HepG2 (cell line): ENCODE measurements around the gene THADA. TPM values are rescaled to one million over a fixed set of nuclear protein-coding genes. Genes with fewer than 3 reads are reported as not detected.
A peak's percentile ranks its signal among the peaks of the same experiment; 100 is the strongest.

Source experiments
- ATAD3A ChIP-seq: sonication (generic); formaldehyde crosslinking; IDR thresholded peaks from 2 replicates; pipeline ENCODE4 v1.4.0; 2020; ENCODE audit warnings: missing genetic modification reagents
- FOXC1 ChIP-seq: sonication (generic); formaldehyde crosslinking; IDR thresholded peaks from 2 replicates; pipeline ENCODE4 v1.8.0; 2022; ENCODE audit warnings: mild to moderate bottlenecking, missing genetic modification reagents, borderline replicate concordance
- HNRNPK ChIP-seq: fragments of 200-400 bp; formaldehyde crosslinking; IDR thresholded peaks from 2 replicates; pipeline ENCODE4 v1.6.1; 2018; ENCODE audit warnings: low read length, low read depth, moderate library complexity, mild to moderate bottlenecking; ENCODE audit not compliant: poor library complexity, severe bottlenecking
- IKZF4 ChIP-seq: sonication (generic); formaldehyde crosslinking; IDR thresholded peaks from 2 replicates; pipeline ENCODE4 v1.5.1; 2020; ENCODE audit warnings: borderline replicate concordance, mild to moderate bottlenecking, low read depth, missing genetic modification reagents; ENCODE audit errors: not compliant biosample characterization
- NR2C2 ChIP-seq: sonication (generic); formaldehyde crosslinking; IDR thresholded peaks from 2 replicates; pipeline ENCODE4 v1.4.0; 2020; ENCODE audit warnings: missing genetic modification reagents, mild to moderate bottlenecking, moderate library complexity, borderline replicate concordance
- NR2F2 ChIP-seq: IDR thresholded peaks from 2 replicates; pipeline ENCODE4 v1.6.1; 2012; ENCODE audit warnings: low read depth, inconsistent platforms, borderline replicate concordance
- PRMT3 ChIP-seq: sonication (generic); formaldehyde crosslinking; IDR thresholded peaks from 2 replicates; pipeline ENCODE4 v1.8.1; 2022; ENCODE audit warnings: low read depth, mild to moderate bottlenecking, moderate library complexity, missing genetic modification reagents, borderline replicate concordance
- RAD21 ChIP-seq: fragments of 450-650 bp; formaldehyde crosslinking; IDR thresholded peaks from 2 replicates; pipeline ENCODE4 v1.5.0; 2020; ENCODE audit warnings: mild to moderate bottlenecking
- SOX6 ChIP-seq, 2 experiments: fragments of 450-650 bp in 1 of 2; sonication (generic) in 1 of 2; formaldehyde crosslinking in 1 of 2; IDR thresholded peaks; 2 replicates each; pipeline versions ENCODE4 v1.4.0 to v1.6.1; 2017 to 2020; ENCODE audit warnings: antibody characterized with exemption in 1 of 2, mild to moderate bottlenecking in 1 of 2, missing genetic modification reagents in 1 of 2
- YEATS2 ChIP-seq: sonication (generic); formaldehyde crosslinking; IDR thresholded peaks from 2 replicates; pipeline ENCODE4 v1.4.0; 2020; ENCODE audit warnings: missing genetic modification reagents, borderline replicate concordance
- ZEB1 ChIP-seq: IDR thresholded peaks from 2 replicates; pipeline ENCODE4 v1.6.1; 2012; ENCODE audit warnings: mild to moderate bottlenecking, low read depth, inconsistent platforms; ENCODE audit not compliant: insufficient replicate concordance
- ZNF530 ChIP-seq: sonication (generic); formaldehyde crosslinking; IDR thresholded peaks from 2 replicates; pipeline ENCODE4 v1.5.0; 2020; ENCODE audit warnings: low read depth, mild to moderate bottlenecking, missing genetic modification reagents
- ZNF577 ChIP-seq: sonication (generic); formaldehyde crosslinking; IDR thresholded peaks from 2 replicates; pipeline ENCODE4 v1.4.0; 2020; ENCODE audit warnings: mild to moderate bottlenecking, low read depth, missing genetic modification reagents, borderline replicate concordance
- ZNF782 ChIP-seq: sonication (generic); formaldehyde crosslinking; IDR thresholded peaks from 2 replicates; pipeline ENCODE4 v1.4.0; 2020; ENCODE audit warnings: missing genetic modification reagents, mild to moderate bottlenecking, borderline replicate concordance
- ZSCAN21 ChIP-seq: sonication (generic); formaldehyde crosslinking; IDR thresholded peaks from 2 replicates; pipeline ENCODE4 v1.8.0; 2022; ENCODE audit warnings: mild to moderate bottlenecking, missing genetic modification reagents, moderate library complexity, borderline replicate concordance
- polyA plus RNA-seq, 8 experiments: library from polyadenylated mRNA; depleted of rRNA in 3 of 8; stranded (reverse) in 7 of 8; unstranded in 1 of 8; fragments of >200 nt; fragmentation: Illumina TruSeq in 4 of 8; extraction: Trizol in 4 of 8; gene quantifications; 2 replicates each; pipeline versions ENCODE4 v1.2.1 to v1.2.3, GENCODE V29; 2011 to 2016; ENCODE audit warnings: low read depth in 4 of 8, missing spikeins in 1 of 8, mixed read lengths in 1 of 8; ENCODE audit not compliant: insufficient read depth in 1 of 8
- total RNA-seq, 5 experiments: library from RNA; depleted of rRNA; stranded (reverse); fragments of >200 nt; fragmentation: Illumina TruSeq; extraction: Trizol; gene quantifications; 2 replicates each; pipeline ENCODE4 v1.2.3, GENCODE V29; 2016; ENCODE audit warnings: low read depth in 1 of 5
- TF ChIP-seq, protein P1 (sequence below): sonication (generic); formaldehyde crosslinking; IDR thresholded peaks from 2 replicates; pipeline ENCODE4 v1.9.0; 2021; ENCODE audit warnings: missing genetic modification reagents, borderline replicate concordance
- TF ChIP-seq, protein P2 (sequence below): sonication (generic); formaldehyde crosslinking; IDR thresholded peaks from 2 replicates; pipeline ENCODE4 v1.4.0; 2020; ENCODE audit warnings: missing genetic modification reagents, borderline replicate concordance
- TF ChIP-seq, protein P3 (sequence below): IDR thresholded peaks from 2 replicates; pipeline ENCODE4 v1.6.1; 2016

Gene THADA
- total and polyA plus RNA-seq, 2 of the 13 experiments (the other 11 are each of a cell fraction or from before 2014, with no cell fraction given) = 12.7 to 21.7 TPM

- no peak for TF ChIP-seq IKZF4 (CRISPR knock-in tag)
- TF ChIP-seq, protein P1, sequence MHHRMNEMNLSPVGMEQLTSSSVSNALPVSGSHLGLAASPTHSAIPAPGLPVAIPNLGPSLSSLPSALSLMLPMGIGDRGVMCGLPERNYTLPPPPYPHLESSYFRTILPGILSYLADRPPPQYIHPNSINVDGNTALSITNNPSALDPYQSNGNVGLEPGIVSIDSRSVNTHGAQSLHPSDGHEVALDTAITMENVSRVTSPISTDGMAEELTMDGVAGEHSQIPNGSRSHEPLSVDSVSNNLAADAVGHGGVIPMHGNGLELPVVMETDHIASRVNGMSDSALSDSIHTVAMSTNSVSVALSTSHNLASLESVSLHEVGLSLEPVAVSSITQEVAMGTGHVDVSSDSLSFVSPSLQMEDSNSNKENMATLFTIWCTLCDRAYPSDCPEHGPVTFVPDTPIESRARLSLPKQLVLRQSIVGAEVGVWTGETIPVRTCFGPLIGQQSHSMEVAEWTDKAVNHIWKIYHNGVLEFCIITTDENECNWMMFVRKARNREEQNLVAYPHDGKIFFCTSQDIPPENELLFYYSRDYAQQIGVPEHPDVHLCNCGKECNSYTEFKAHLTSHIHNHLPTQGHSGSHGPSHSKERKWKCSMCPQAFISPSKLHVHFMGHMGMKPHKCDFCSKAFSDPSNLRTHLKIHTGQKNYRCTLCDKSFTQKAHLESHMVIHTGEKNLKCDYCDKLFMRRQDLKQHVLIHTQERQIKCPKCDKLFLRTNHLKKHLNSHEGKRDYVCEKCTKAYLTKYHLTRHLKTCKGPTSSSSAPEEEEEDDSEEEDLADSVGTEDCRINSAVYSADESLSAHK (CRISPR knock-in tag) = no peak
- no peak for TF ChIP-seq HNRNPK
- TF ChIP-seq NR2F2 = peak; percentile 62; the same call in 1 of the 2 replicates
- TF ChIP-seq, protein P2, sequence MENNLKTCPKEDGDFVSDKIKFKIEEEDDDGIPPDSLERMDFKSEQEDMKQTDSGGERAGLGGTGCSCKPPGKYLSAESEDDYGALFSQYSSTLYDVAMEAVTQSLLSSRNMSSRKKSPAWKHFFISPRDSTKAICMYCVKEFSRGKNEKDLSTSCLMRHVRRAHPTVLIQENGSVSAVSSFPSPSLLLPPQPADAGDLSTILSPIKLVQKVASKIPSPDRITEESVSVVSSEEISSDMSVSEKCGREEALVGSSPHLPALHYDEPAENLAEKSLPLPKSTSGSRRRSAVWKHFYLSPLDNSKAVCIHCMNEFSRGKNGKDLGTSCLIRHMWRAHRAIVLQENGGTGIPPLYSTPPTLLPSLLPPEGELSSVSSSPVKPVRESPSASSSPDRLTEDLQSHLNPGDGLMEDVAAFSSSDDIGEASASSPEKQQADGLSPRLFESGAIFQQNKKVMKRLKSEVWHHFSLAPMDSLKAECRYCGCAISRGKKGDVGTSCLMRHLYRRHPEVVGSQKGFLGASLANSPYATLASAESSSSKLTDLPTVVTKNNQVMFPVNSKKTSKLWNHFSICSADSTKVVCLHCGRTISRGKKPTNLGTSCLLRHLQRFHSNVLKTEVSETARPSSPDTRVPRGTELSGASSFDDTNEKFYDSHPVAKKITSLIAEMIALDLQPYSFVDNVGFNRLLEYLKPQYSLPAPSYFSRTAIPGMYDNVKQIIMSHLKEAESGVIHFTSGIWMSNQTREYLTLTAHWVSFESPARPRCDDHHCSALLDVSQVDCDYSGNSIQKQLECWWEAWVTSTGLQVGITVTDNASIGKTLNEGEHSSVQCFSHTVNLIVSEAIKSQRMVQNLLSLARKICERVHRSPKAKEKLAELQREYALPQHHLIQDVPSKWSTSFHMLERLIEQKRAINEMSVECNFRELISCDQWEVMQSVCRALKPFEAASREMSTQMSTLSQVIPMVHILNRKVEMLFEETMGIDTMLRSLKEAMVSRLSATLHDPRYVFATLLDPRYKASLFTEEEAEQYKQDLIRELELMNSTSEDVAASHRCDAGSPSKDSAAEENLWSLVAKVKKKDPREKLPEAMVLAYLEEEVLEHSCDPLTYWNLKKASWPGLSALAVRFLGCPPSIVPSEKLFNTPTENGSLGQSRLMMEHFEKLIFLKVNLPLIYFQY (CRISPR knock-in tag) = no peak; the same call in 1 of the 2 replicates
- no peak for TF ChIP-seq SOX6 (IDR thresholded peaks at IDR 0.05)
- TF ChIP-seq SOX6 (CRISPR knock-in tag; IDR thresholded peaks at IDR 0.05) = peak; percentile 93
- 0 out of 2 replicates have a peak, but pooled peaks have one; percentile 25 for TF ChIP-seq NR2C2 (CRISPR knock-in tag)
- TF ChIP-seq FOXC1 (CRISPR knock-in tag) = no peak
- no peak for TF ChIP-seq ATAD3A (CRISPR knock-in tag)
- TF ChIP-seq ZSCAN21 (CRISPR knock-in tag) = no peak
- TF ChIP-seq PRMT3 (CRISPR knock-in tag) = no peak
- no peak for TF ChIP-seq ZNF530 (CRISPR knock-in tag)
- no peak for TF ChIP-seq ZNF577 (CRISPR knock-in tag)
- TF ChIP-seq ZNF782 (CRISPR knock-in tag) = no peak
- TF ChIP-seq ZEB1 = peak; percentile 35
- TF ChIP-seq YEATS2 (CRISPR knock-in tag) = no peak
- peak; percentile 8; the same call in 1 of the 2 replicates for TF ChIP-seq RAD21 (CRISPR knock-in tag)
- TF ChIP-seq, protein P3, sequence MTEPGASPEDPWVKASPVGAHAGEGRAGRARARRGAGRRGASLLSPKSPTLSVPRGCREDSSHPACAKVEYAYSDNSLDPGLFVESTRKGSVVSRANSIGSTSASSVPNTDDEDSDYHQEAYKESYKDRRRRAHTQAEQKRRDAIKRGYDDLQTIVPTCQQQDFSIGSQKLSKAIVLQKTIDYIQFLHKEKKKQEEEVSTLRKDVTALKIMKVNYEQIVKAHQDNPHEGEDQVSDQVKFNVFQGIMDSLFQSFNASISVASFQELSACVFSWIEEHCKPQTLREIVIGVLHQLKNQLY (CRISPR knock-in tag) = peak; percentile 58; the same call in 1 of the 2 replicates
Measured at GRCh38 chr2:43424262-43425207, 171.3 kb downstream of the THADA start (continued).
